ENCODE results near the gene MPI.

DNA sequence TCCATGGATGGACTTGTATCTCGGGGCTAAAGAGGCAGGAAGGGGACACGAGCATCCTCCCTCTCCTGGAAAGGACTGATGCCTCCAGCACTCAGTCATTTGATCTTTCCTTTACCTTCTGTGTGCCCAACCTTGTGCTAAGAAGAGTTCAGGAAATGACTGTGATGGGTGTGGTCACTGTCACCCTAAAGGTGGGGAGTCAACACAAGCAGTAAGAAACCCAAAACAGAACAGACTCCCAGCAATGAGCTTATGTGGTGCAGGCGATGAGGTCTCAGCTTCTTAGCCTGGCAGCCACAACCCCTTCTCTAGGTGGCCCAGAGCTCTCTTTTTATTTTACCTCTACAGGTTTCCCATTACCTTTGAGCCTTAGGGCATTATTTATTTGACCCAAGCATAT lies 3.8 kb downstream of the MPI start:
- TF ChIP-seq, protein P1, sequence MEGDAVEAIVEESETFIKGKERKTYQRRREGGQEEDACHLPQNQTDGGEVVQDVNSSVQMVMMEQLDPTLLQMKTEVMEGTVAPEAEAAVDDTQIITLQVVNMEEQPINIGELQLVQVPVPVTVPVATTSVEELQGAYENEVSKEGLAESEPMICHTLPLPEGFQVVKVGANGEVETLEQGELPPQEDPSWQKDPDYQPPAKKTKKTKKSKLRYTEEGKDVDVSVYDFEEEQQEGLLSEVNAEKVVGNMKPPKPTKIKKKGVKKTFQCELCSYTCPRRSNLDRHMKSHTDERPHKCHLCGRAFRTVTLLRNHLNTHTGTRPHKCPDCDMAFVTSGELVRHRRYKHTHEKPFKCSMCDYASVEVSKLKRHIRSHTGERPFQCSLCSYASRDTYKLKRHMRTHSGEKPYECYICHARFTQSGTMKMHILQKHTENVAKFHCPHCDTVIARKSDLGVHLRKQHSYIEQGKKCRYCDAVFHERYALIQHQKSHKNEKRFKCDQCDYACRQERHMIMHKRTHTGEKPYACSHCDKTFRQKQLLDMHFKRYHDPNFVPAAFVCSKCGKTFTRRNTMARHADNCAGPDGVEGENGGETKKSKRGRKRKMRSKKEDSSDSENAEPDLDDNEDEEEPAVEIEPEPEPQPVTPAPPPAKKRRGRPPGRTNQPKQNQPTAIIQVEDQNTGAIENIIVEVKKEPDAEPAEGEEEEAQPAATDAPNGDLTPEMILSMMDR (IDR thresholded peaks at IDR 0.05; ENCODE audit: low read depth, low read length) = no peak
- TF ChIP-seq EZH2phosphoT487 (IDR thresholded peaks at IDR 0.05; ENCODE audit: low read depth) = no peak
